Panc1 (cell line): ENCODE data around the gene ALKBH4.

Experiments used
- CTCF ChIP-seq: fragments of 450-650 bp; IDR thresholded peaks from 2 replicates; pipeline ENCODE4 v1.5.1; 2017; ENCODE audit warnings: mild to moderate bottlenecking
- REST ChIP-seq, 2 experiments: IDR thresholded peaks; 2 replicates each; pipeline ENCODE4 v1.6.1; 2011 to 2012; ENCODE audit warnings: low read depth in 2 of 2, control low read depth in 1 of 2, low read length in 1 of 2, mild to moderate bottlenecking in 1 of 2, moderate library complexity in 1 of 2; ENCODE audit not compliant: insufficient read depth in 1 of 2
- SIN3A ChIP-seq: IDR thresholded peaks from 2 replicates; pipeline ENCODE4 v1.6.1; 2012; ENCODE audit warnings: low read depth, mild to moderate bottlenecking, low read length, moderate library complexity, borderline replicate concordance; ENCODE audit not compliant: insufficient read depth

DNA sequence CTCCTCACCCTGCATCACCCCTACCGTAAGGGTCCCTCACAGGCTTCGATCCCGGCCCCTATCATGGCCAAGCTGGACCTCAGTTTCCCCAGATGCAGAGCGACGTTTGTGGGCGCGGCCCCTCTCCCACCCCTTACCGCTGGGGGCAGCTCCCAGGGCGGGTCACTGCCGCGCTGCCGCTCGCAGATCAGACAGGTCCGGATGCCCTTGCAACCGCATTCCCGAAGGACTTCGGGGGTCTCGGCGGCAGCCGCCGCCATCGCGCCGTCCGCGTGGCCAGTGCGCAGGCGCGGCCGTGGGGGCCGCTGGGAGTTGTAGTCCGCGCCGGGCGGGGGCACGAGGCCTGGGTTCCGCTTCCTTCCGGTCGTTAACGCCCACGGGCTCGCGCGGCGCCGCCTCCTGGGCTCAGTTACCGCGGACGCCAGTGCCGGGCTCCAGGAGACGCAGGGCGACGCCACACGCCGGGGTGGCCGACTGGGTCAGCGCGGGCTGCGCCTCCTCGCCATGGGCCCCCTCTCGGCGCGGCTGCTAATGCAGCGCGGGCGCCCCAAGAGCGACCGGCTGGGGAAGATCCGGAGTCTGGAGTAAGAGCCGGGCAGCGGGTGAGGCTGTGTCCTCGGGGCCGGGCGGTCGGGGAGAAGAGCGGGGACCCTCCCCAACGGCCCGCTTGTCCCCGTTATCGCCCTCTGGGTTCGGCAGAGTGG, at the start of gene ALKBH4, which contains the start of gene LRWD1:
- TF ChIP-seq CTCF (no peak), REST (IDR thresholded peaks at IDR 0.05; ENCODE audit: insufficient read depth in 1 of 2, low read depth in 2 of 2, low read length in 1 of 2) (no peak), SIN3A (peak; percentile 77)
